Adrenal gland (tissue), 12 donors: ENCODE data around the gene FAM3B. TPM values are rescaled to one million over a fixed set of nuclear protein-coding genes. Genes with fewer than 3 reads are reported as not detected.

Experiments used
- DNase-seq, 7 donors: peaks; one replicate each; pipeline ENCODE4 v3.0.0-alpha.2; 2019 to 2020
- H3K27ac ChIP-seq, 5 donors: fragments of 200-600 bp; sonication (generic) in 4 of 5; 1 replicate in 3 of 5; 2 replicates in 2 of 5; pipeline versions ENCODE4 v1.5.1 to v1.8.0; 2016 to 2020; ENCODE audit warnings: mild to moderate bottlenecking in 1 of 5
- H3K27me3 ChIP-seq: fragments of 200-600 bp; 2 replicates; pipeline ENCODE4 v1.8.0; 2021
- H3K36me3 ChIP-seq, 2 donors: fragments of 200-600 bp; replicated peaks in 1 of 2; 1 replicate in 1 of 2; 2 replicates in 1 of 2; pipeline versions ENCODE4 v1.5.1 to v1.8.0; 2018 to 2022
- H3K4me1 ChIP-seq, 2 donors: fragments of 200-600 bp; replicated peaks in 1 of 2; 1 replicate in 1 of 2; 2 replicates in 1 of 2; pipeline versions ENCODE4 v1.5.1 to v1.8.0; 2018 to 2021
- H3K4me3 ChIP-seq, 4 donors: fragments of 200-600 bp; sonication (generic) in 3 of 4; one replicate each; pipeline ENCODE4 v1.5.1; 2016 to 2018
- H3K9me3 ChIP-seq, 3 donors: fragments of 200-600 bp; sonication (generic) in 1 of 3; replicated peaks in 1 of 3; 1 replicate in 2 of 3; 2 replicates in 1 of 3; pipeline versions ENCODE4 v1.5.1 to v1.8.0; 2016 to 2021
- POLR2A ChIP-seq, 2 donors: fragments of 450-650 bp; IDR thresholded peaks; one replicate each; pipeline ENCODE4 v1.6.1; 2017; ENCODE audit warnings: antibody characterized with exemption in 2 of 2, mild to moderate bottlenecking in 2 of 2, moderate library complexity in 1 of 2
- WGBS, 4 donors: extraction: QIAGEN DNeasy Blood & Tissue Kit in 2 of 4; methylation state at CpG; one replicate each; pipeline versions ENCODE4 v1.1.5 to v1.1.7; 2013 to 2017; 5-methylcytosine and 5-hydroxymethylcytosine counted together
- intact Hi-C, 2 donors: fragments of 100-400 bp; cut with DNase I; formaldehyde crosslinking; loops; one replicate each; pipeline versions ENCODE4 v1.14.1 to v1.15.0; 2022 to 2023
- polyA plus RNA-seq, 3 donors: library from polyadenylated mRNA; stranded (reverse); fragments of 200-250 nt in 2 of 3; fragments of 350-450 nt in 1 of 3; fragmentation: Illumina TruSeq in 1 of 3; extraction: RNeasy Lipid Tissue Mini Kit (QIAGEN cat#74804) in 1 of 3; gene quantifications; one replicate each; pipeline ENCODE4 v1.2.3, GENCODE V29; 2013 to 2014
- total RNA-seq, 9 donors: library from RNA; depleted of rRNA in 4 of 9; stranded (reverse); fragments of >200 nt in 4 of 9; fragments of 120-200 nt in 1 of 9; fragmentation: NEBNext Ultra II Directional in 1 of 9; extraction: Animal tissue kit (Norgen Biotek cat#: 25700) in 1 of 9; gene quantifications; one replicate each; pipeline versions ENCODE4 v1.1.0 to v1.2.4, GENCODE V29; 2013 to 2023
- TF ChIP-seq, protein P1 (sequence below), 6 experiments: fragments of 450-650 bp in 4 of 6; fragments of 200-600 bp in 2 of 6; sonication (generic) in 1 of 6; IDR thresholded peaks; 1 replicate in 5 of 6; 2 replicates in 1 of 6; pipeline versions ENCODE4 v1.5.1 to v1.8.0; 2016 to 2021; ENCODE audit warnings: antibody characterized with exemption in 6 of 6, mild to moderate bottlenecking in 2 of 6, moderate library complexity in 1 of 6
- donor health status: healthy with polysubstance abuse.
- donor health status: Bipolar disorder and iron deficiency.
- donor health status: DM: yes; HTN: yes; CAD: no.
- donor health status: DM: no; HTN: no; CAD: no.
- donor health status: DM: no; HTN: no; CAD: no.
- donor health status: DM: yes; HTN: yes; CAD: no.

Gene FAM3B
- total and polyA plus RNA-seq, 12 donors = 0.07 to 0.38 (median 0.24) TPM; not detected in 8

DNA sequence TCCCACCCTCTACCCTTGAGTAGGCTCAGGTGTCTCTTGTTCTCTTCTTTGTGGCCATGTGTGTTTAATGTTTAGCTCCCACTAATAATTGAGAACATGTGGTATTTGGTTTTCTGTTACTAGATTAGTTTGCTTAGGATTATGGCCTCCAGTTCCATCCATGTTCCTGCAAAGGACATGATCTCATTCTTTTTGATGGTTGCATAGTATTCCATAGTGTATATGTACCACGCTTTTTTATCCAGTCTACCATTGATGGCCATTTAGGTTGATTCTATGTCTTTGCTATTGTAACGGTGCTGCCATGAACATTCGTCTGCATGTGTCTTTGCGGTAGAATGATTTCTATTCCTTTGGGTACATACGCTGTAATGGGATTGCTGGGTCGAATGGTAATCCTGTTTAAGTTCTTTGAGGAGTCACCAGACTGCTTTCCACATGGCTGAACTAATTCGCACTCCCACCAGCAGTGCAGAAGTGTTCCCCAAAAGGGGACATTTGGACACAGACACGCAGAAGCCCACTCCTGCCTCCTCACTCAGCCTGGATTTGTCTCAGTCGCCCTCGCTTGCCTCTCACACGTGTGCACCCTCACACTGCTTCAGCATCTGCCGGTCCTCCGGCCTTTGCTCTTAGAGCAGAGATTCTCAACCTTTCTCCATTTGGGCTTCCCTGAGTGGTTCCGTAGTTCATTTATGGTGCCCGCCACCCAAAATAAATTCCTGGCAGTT, 48.9 kb downstream of the FAM3B start:
- H3K4me3 ChIP-seq = no peak overlapping the region
- TF ChIP-seq, protein P1, sequence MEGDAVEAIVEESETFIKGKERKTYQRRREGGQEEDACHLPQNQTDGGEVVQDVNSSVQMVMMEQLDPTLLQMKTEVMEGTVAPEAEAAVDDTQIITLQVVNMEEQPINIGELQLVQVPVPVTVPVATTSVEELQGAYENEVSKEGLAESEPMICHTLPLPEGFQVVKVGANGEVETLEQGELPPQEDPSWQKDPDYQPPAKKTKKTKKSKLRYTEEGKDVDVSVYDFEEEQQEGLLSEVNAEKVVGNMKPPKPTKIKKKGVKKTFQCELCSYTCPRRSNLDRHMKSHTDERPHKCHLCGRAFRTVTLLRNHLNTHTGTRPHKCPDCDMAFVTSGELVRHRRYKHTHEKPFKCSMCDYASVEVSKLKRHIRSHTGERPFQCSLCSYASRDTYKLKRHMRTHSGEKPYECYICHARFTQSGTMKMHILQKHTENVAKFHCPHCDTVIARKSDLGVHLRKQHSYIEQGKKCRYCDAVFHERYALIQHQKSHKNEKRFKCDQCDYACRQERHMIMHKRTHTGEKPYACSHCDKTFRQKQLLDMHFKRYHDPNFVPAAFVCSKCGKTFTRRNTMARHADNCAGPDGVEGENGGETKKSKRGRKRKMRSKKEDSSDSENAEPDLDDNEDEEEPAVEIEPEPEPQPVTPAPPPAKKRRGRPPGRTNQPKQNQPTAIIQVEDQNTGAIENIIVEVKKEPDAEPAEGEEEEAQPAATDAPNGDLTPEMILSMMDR (IDR thresholded peaks at IDR 0.05) = no peak
- TF ChIP-seq POLR2A (IDR thresholded peaks at IDR 0.05) = no peak
- intact Hi-C loops = no loop called here
- H3K27me3 ChIP-seq = no peaks in the 10 kb centered on the region
- H3K9me3 ChIP-seq = no peaks in the 10 kb centered on the region
- no peak for DNase-seq
- no peak overlapping the region for H3K27ac ChIP-seq
- WGBS, 4 donors = 90 to 93% (median 92%) methylated on average over 15 of the region's 15 CpGs
- no peaks in the 10 kb centered on the region for H3K36me3 ChIP-seq
- no peaks in the 10 kb centered on the region for H3K4me1 ChIP-seq

DNA sequence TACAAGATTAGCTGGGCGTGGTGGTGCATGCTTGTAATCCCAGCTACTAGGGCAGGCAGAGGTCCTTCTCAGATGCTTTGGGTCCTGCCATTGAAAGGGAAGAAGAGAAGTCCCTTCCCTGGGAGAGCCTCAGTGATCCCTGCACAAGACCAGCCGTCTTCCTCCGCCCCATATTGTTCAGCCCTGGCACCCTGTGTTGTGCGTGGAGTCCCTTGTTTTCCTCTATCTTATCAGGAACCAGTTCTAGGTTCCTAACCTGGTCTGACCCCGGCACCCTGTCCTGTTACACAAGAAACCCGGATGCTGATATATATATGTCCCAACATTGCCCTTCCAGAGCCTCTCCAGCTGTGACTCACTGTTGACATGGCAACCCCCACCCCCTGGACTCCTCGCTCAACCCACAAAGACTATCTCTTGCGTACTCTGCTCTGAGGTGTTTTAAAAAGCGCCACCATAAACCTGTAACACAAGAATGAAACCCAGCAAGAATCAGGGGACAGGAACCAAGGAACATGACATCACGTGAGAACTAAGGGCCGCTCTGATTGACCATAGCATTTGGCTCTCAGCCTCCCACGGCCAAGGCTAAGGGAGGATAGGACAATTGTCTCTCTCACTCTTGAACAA, 50.0 kb downstream of the FAM3B start:
- intact Hi-C loops = no loop called here
- Histone ChIP-seq H3K9me3 (no peaks in the 10 kb centered on the region), H3K4me1 (no peaks in the 10 kb centered on the region)

DNA sequence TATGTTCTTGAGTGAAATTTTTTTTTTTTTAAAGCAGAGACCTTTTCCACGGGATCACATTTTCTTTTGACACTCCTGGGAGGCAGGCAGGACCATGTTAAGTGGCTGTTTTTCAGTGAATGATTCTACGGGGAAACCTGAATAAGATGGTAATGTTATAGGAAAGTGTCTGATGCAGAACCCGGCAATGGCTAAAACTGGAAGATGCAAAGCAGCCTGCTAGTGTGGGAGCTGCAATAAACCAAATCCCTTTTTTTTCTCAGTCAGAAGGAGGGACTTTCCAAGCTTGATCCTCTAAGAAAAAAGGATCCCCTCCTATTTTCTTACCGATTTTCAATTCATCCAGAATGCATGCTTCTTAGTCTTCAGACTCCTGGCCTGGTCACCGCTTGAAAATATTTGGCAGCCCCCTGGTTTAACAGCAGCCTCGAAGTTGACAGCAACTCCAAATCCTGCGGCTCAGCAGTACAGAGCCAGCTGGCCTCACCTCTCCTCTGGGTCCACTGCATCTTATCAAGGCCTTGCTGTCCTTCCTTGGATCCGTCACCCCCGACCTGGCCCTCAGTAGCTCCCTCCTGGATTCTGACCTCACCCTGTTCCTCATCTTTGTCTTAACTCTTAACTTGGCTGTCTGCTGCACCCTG, 50.8 kb downstream of the FAM3B start:
- H3K4me1 ChIP-seq = no peaks in the 10 kb centered on the region
- no peaks in the 10 kb centered on the region for H3K27me3 ChIP-seq
- no peak for TF ChIP-seq POLR2A (IDR thresholded peaks at IDR 0.05)
- TF ChIP-seq, protein P1 (IDR thresholded peaks at IDR 0.05) = no peak
- peak in 1 of 7 donors; percentile 36 for DNase-seq
- 64 to 74% (median 68%) methylated on average over 9 of the region's 9 CpGs for WGBS, 4 donors
- H3K4me3 ChIP-seq = no peak overlapping the region
- H3K27ac ChIP-seq = no peak overlapping the region
- intact Hi-C loops = no loop called here
- H3K36me3 ChIP-seq = no peaks in the 10 kb centered on the region
- no peaks in the 10 kb centered on the region for H3K9me3 ChIP-seq

More for the DNA sequence above, 50.0 kb downstream of the FAM3B start:
- Histone ChIP-seq H3K4me3 (no peak overlapping the region), H3K27me3 (no peaks in the 10 kb centered on the region), H3K36me3 (no peaks in the 10 kb centered on the region), H3K27ac (no peak overlapping the region)
- TF ChIP-seq, protein P1 (IDR thresholded peaks at IDR 0.05) = no peak
- TF ChIP-seq POLR2A (IDR thresholded peaks at IDR 0.05) = no peak
- WGBS, 4 donors = 70 to 78% (median 76%) methylated on average over 12 of the region's 12 CpGs
- DNase-seq = peak in 3 of 7 donors; percentile 12 to 61 (median 39)

DNA sequence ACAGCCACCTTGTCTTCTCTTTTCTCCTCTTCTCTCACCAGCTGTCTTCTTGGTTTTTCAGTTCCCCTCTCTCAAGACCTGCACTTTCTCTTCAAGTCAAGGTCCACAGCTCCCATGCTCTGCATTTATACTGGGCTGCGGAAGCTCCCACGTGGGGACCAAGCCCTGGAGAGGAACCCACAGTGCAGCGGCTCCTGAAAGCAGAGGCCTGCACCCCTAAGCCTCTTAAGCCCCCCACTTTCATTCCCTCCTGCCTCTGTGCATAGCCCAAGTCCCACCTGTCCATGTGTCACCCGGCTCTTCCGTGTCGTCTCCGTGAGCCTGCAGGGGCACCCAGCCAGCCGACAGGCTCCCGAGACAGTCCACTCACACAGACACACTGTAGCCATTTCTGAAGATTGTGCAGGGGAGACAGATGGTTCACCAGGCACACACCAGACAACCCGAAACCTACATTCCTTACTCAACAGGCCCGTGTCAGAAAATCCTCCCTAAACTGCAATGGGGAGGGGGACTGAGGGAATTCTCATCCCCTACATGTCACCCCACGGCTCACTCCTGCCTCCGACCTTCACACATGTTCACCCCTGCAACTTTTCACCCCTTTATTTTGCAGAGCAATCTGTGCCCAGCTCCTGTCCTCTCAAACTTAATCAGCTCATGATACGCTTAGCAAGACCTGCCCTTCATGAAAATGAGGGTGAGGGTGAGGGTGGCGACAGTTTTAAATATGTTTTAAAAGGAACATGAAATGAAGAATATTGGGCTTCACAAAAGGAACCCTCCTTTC, 51.5 kb downstream of the FAM3B start:
- TF ChIP-seq, protein P1 (IDR thresholded peaks at IDR 0.05) = no peak
- no peak for TF ChIP-seq POLR2A (IDR thresholded peaks at IDR 0.05)
- Histone ChIP-seq H3K9me3 (no peaks in the 10 kb centered on the region), H3K27ac (no peak overlapping the region), H3K4me3 (no peak overlapping the region), H3K36me3 (no peaks in the 10 kb centered on the region), H3K27me3 (no peaks in the 10 kb centered on the region), H3K4me1 (no peaks in the 10 kb centered on the region)
- intact Hi-C loops = no loop called here
- 75 to 89% (median 87%) methylated on average over 14 to 15 of the region's 15 CpGs for WGBS, 4 donors
- peak in 1 of 7 donors; percentile 39 for DNase-seq
